Lung (tissue), 16 donors: Measurements from ENCODE around the gene MYOT. TPM values are rescaled to one million over a fixed set of nuclear protein-coding genes. Genes with fewer than 3 reads are reported as not detected.

ENCODE experiments used
- ATAC-seq: fragments of 200-7000 bp; cut with Tn5 transposase; one replicate; pipeline ENCODE4 v1.9.1; 2020; ENCODE audit warnings: moderate number of reproducible peaks; ENCODE audit not compliant: insufficient read depth, low FRiP score
- DNase-seq, 3 donors: peaks; one replicate each; pipeline ENCODE4 v3.0.0-alpha.2; 2013 to 2017
- H3K27ac ChIP-seq, 2 donors: one replicate each; pipeline ENCODE4 v1.5.1; 2013; ENCODE audit warnings: mild to moderate bottlenecking in 2 of 2, moderate library complexity in 2 of 2, control low read depth in 1 of 2, inconsistent platforms in 1 of 2, low read depth in 1 of 2, low read length in 1 of 2
- H3K27me3 ChIP-seq, 3 donors: one replicate each; pipeline ENCODE4 v1.5.1; 2013; ENCODE audit warnings: low read length in 2 of 3; ENCODE audit not compliant: control insufficient read depth in 3 of 3, insufficient read depth in 3 of 3
- H3K36me3 ChIP-seq, 4 donors: one replicate each; pipeline ENCODE4 v1.5.1; 2013; ENCODE audit warnings: low read length in 4 of 4, mild to moderate bottlenecking in 1 of 4, moderate library complexity in 1 of 4; ENCODE audit not compliant: control insufficient read depth in 4 of 4, insufficient read depth in 4 of 4
- H3K4me1 ChIP-seq, 5 donors: one replicate each; pipeline ENCODE4 v1.5.1; 2013; ENCODE audit warnings: low read length in 5 of 5, mild to moderate bottlenecking in 2 of 5, moderate library complexity in 1 of 5; ENCODE audit not compliant: control insufficient read depth in 5 of 5, insufficient read depth in 5 of 5
- H3K4me3 ChIP-seq: one replicate; pipeline ENCODE4 v1.5.1; 2013; ENCODE audit warnings: mild to moderate bottlenecking, control low read depth, moderate library complexity
- H3K9ac ChIP-seq, 2 donors: one replicate each; pipeline ENCODE4 v1.5.1; 2013; ENCODE audit warnings: low read length in 2 of 2, control low read depth in 1 of 2; ENCODE audit not compliant: insufficient read depth in 1 of 2
- H3K9me3 ChIP-seq, 4 donors: one replicate each; pipeline ENCODE4 v1.5.1; 2013; ENCODE audit warnings: low read length in 3 of 4, mild to moderate bottlenecking in 1 of 4, moderate library complexity in 1 of 4; ENCODE audit not compliant: control insufficient read depth in 4 of 4, insufficient read depth in 3 of 4
- CTCF ChIP-seq: IDR thresholded peaks from 2 replicates; pipeline ENCODE4 v1.5.1; 2012; ENCODE audit warnings: mild to moderate bottlenecking; ENCODE audit errors: control extremely low read depth, extremely low read depth
- WGBS, 2 donors: extraction: QIAGEN DNeasy Blood & Tissue Kit; methylation state at CpG; one replicate each; pipeline ENCODE4 v1.1.7; 2013; 5-methylcytosine and 5-hydroxymethylcytosine counted together
- long read RNA-seq, 5 donors: transcript quantifications; one replicate each; lab custom pipeline, GENCODE V29; 2026
- polyA plus RNA-seq, 2 donors: library from polyadenylated mRNA; stranded (reverse); fragments of 200-250 nt; gene quantifications; one replicate each; pipeline ENCODE4 v1.2.1, GENCODE V29; 2013
- total RNA-seq, 2 donors: library from RNA; depleted of rRNA in 1 of 2; stranded (reverse); fragments of >200 nt in 1 of 2; gene quantifications; one replicate each; pipeline ENCODE4 v1.2.1, GENCODE V29; 2014 to 2021
- donor health status: control.
- donor health status: control.
- donor health status: Bipolar disorder and iron deficiency.
- donor health status: healthy.
- donor health status: DM: yes; HTN: yes; CAD: no.

The MYOT gene
- under 1 TPM; 0.48 to 0.61 TPM for total RNA-seq
- under 1 TPM in 1 of 2 donors, not detected in 1; 0.44 TPM for polyA plus RNA-seq
- long read RNA-seq, donor 1: 0 reads
- long read RNA-seq, donor 2: 0 reads
- long read RNA-seq, donor 3: 0 reads
- long read RNA-seq, donor 4: 0 reads
- long read RNA-seq, donor 5: 0 reads

- WGBS, 2 donors: 68 to 79% methylated on average over 3 of the region's 3 CpGs
- Histone ChIP-seq H3K36me3 (peaks cover 0 to 3% (median 0%) of the 10 kb centered on the region in 4 donors), H3K9ac (no peak within 1 kb of the TSS)
Measured at GRCh38 chr5:137867664-137868063, at the start of gene MYOT. TSS of gene MYOT (plus strand) at chr5:137867860. CDS start at chr5:137870652, 2,792 bp downstream.

GRCh38 chr5:137819766-137820165, 47.9 kb upstream of the MYOT start:
- Histone ChIP-seq H3K36me3 (peaks cover 0 to 4% (median 0%) of the 10 kb centered on the region in 4 donors), H3K9ac (no peak overlapping the region), H3K4me3 (no peak overlapping the region), H3K27me3 (no peaks in the 10 kb centered on the region), H3K27ac (no peak overlapping the region), H3K9me3 (no peaks in the 10 kb centered on the region), H3K4me1 (peaks cover 0 to 26% (median 0%) of the 10 kb centered on the region in 5 donors)
- no peak for TF ChIP-seq CTCF
- no peak for DNase-seq
- ATAC-seq: no peak
- 87 to 94% methylated on average over 1 of the region's 1 CpG for WGBS, 2 donors

More at GRCh38 chr5:137867664-137868063, at the start of gene MYOT:
- Histone ChIP-seq H3K27ac (no peak within 1 kb of the TSS), H3K4me3 (no peak within 1 kb of the TSS), H3K9me3 (no peaks in the 10 kb centered on the region), H3K4me1 (peaks cover 0 to 6% (median 0%) of the 10 kb centered on the region in 5 donors), H3K27me3 (no peaks in the 10 kb centered on the region)
- ATAC-seq (no peak), DNase-seq (no peak)
- no peak for TF ChIP-seq CTCF

- Histone ChIP-seq H3K9ac (no peak overlapping the region), H3K4me1 (peaks cover 0 to 27% (median 0%) of the 10 kb centered on the region in 5 donors), H3K27ac (peak overlapping the region in 1 of 2 donors; percentile 21), H3K4me3 (no peak overlapping the region), H3K27me3 (no peaks in the 10 kb centered on the region), H3K9me3 (no peaks in the 10 kb centered on the region), H3K36me3 (peaks cover 0 to 4% (median 0%) of the 10 kb centered on the region in 4 donors)
- 66 to 69% methylated on average over 6 of the region's 6 CpGs for WGBS, 2 donors
- DNase-seq (peak; percentile 36 to 54 (median 46)), ATAC-seq (no peak)
- no peak for TF ChIP-seq CTCF
Measured at GRCh38 chr5:137822158-137822764, 45.4 kb upstream of the MYOT start.
